Calu3 (cell line): ENCODE measurements around the gene SOSTDC1. TPM values are rescaled to one million over a fixed set of nuclear protein-coding genes. Genes with fewer than 3 reads are reported as not detected.

Source experiments
- BruUV-seq: library from RNA; stranded (reverse); fragments of 400-500 nt; replicated peaks from 2 replicates; lab custom pipeline; 2021; lab: Mats Ljungman, UMichigan
- CTCF ChIA-PET: fragments of 300-600 bp; sonication (Branson Sonifier 250); formaldehyde crosslinking; loops from one replicate; lab custom pipeline; 2022; ENCODE audit warnings: antibody characterized with exemption; lab: Charles Lee
- DNase-seq: peaks from one replicate; pipeline ENCODE4 v3.0.0; 2022
- H3K27ac Mint-ChIP-seq: one replicate; pipeline ENCODE4 v1.8.0; 2022; ENCODE audit warnings: mixed read lengths; ENCODE audit not compliant: unreplicated experiment
- H3K27me3 Mint-ChIP-seq: one replicate; pipeline ENCODE4 v1.8.0; 2022; ENCODE audit warnings: mixed read lengths; ENCODE audit not compliant: unreplicated experiment
- H3K36me3 Mint-ChIP-seq: one replicate; pipeline ENCODE4 v1.8.0; 2022; ENCODE audit warnings: mild to moderate bottlenecking, moderate library complexity, mixed read lengths; ENCODE audit not compliant: insufficient read depth, unreplicated experiment
- H3K4me1 Mint-ChIP-seq: one replicate; pipeline ENCODE4 v1.8.0; 2022; ENCODE audit warnings: mild to moderate bottlenecking, low read depth, mixed read lengths; ENCODE audit not compliant: unreplicated experiment
- H3K4me3 Mint-ChIP-seq: one replicate; pipeline ENCODE4 v1.8.0; 2022; ENCODE audit warnings: mild to moderate bottlenecking, low read depth, moderate library complexity, mixed read lengths; ENCODE audit not compliant: unreplicated experiment
- H3K9me3 Mint-ChIP-seq: one replicate; pipeline ENCODE4 v1.8.0; 2022; ENCODE audit warnings: low read depth, mixed read lengths; ENCODE audit not compliant: unreplicated experiment
- intact Hi-C: fragments of 100-400 bp; cut with micrococcal nuclease; formaldehyde crosslinking; loops from one replicate; pipeline ENCODE4 v1.10.0; 2022; ENCODE audit not compliant: unreplicated experiment
- total RNA-seq: library from RNA; stranded (reverse); gene quantifications from 2 replicates; pipeline ENCODE4 v1.2.3, GENCODE V29; 2022
- TF ChIP-seq, protein P1 (sequence below): fragments of 200-600 bp; IDR thresholded peaks from one replicate; pipeline ENCODE4 v1.8.0; 2022; ENCODE audit warnings: antibody characterized with exemption; ENCODE audit not compliant: unreplicated experiment

Gene SOSTDC1
- total RNA-seq, 1 experiment from 2014 or later, result 13.9 TPM

GRCh38 chr7:16498122-16498521 is 32.6 kb upstream of the SOSTDC1 start:
- no peak overlapping the region for H3K27ac Mint-ChIP-seq
- CTCF ChIA-PET, result no interaction called here

DNA sequence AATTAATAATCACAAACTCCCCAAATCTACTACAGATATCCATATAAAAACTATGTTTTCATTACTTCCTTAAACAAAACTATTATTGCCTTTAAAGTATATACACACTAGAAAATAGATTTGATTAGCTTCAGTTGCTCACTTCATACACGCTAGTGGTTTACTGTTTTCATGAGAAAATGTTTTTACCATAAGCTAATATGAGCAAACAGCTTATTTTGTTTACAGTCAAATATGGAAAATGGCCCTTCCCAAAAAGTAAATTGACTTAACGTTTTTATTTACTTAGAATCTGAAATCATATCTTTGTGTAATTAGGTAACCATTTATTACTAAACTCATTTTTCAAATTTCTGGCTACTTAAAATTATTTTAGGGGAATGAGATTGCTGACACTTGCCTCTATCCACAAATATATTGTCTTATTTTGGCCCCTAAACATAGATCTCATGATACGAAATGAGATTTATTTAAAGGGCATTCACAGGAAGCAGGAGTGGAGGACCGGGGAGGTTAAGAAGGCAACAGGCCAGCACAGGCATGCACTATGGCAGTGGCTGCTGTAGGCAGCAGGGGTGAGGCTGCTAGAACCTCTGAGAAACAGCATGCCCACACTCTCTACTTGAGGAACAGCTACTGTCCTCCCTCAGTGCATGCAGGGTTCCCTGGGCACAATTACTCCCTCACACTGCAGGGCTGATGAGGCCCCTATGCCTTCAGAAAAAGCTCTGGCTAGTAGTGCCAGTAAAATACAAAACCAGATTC is 29.6 kb upstream of the SOSTDC1 start:
- DNase-seq, result no peak
- Mint-ChIP-seq H3K27me3 (no peaks in the 10 kb centered on the region), H3K9me3 (no peaks in the 10 kb centered on the region), H3K36me3 (no peaks in the 10 kb centered on the region), H3K27ac (no peak overlapping the region), H3K4me3 (no peak overlapping the region), H3K4me1 (peaks cover 20% of the 10 kb centered on the region)
- no TSS peak for BruUV-seq
- intact Hi-C loops, result no loop called here
- CTCF ChIA-PET, result no interaction called here
- TF ChIP-seq, protein P1, sequence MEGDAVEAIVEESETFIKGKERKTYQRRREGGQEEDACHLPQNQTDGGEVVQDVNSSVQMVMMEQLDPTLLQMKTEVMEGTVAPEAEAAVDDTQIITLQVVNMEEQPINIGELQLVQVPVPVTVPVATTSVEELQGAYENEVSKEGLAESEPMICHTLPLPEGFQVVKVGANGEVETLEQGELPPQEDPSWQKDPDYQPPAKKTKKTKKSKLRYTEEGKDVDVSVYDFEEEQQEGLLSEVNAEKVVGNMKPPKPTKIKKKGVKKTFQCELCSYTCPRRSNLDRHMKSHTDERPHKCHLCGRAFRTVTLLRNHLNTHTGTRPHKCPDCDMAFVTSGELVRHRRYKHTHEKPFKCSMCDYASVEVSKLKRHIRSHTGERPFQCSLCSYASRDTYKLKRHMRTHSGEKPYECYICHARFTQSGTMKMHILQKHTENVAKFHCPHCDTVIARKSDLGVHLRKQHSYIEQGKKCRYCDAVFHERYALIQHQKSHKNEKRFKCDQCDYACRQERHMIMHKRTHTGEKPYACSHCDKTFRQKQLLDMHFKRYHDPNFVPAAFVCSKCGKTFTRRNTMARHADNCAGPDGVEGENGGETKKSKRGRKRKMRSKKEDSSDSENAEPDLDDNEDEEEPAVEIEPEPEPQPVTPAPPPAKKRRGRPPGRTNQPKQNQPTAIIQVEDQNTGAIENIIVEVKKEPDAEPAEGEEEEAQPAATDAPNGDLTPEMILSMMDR, result no peak

More at GRCh38 chr7:16498122-16498521, 32.6 kb upstream of the SOSTDC1 start:
- Mint-ChIP-seq H3K36me3 (no peaks in the 10 kb centered on the region), H3K4me1 (no peaks in the 10 kb centered on the region), H3K4me3 (no peak overlapping the region), H3K27me3 (no peaks in the 10 kb centered on the region), H3K9me3 (no peaks in the 10 kb centered on the region)
- intact Hi-C loops, result no loop called here
- TF ChIP-seq, protein P1, result no peak
- no peak for DNase-seq
- no TSS peak for BruUV-seq

DNA sequence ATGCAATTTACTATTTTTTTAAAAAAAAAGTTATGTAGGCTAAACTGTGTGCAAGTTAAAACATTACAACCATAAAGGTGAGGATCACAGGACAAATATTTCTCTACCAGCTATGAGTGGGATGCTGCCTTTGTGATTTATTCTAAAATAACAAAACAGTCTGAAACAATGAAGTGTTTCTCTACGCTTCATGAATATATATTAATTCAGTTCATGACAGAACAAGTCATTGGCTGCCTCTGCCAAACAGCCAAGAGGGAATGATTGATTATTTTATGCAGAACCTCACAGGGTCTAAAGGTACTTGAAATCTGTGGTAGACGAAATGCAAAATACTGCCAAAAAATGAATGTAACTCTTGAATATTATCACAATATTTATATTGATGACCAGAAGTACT is 29.0 kb upstream of the SOSTDC1 start:
- CTCF ChIA-PET, result no interaction called here
- TF ChIP-seq, protein P1, result no peak
- no peaks in the 10 kb centered on the region for H3K9me3 Mint-ChIP-seq
- BruUV-seq, result no TSS peak
- no peaks in the 10 kb centered on the region for H3K36me3 Mint-ChIP-seq
- no peak overlapping the region for H3K4me3 Mint-ChIP-seq
- intact Hi-C loops, result no loop called here
- no peaks in the 10 kb centered on the region for H3K27me3 Mint-ChIP-seq
- no peak overlapping the region for H3K27ac Mint-ChIP-seq
- no peak for DNase-seq
- peaks cover 20% of the 10 kb centered on the region for H3K4me1 Mint-ChIP-seq

- no TSS peak for BruUV-seq
- H3K4me1 Mint-ChIP-seq, result peaks cover 20% of the 10 kb centered on the region
- H3K27ac Mint-ChIP-seq, result peak overlapping the region; percentile 87
- no peak for DNase-seq
- intact Hi-C loops, result no loop called here
- CTCF ChIA-PET, result interaction anchor here (0.5 to 1.2 kb wide), 4 partner anchors 10 to 100 kb away, joined by 3 to 7 read pairs (median 4); no protein-coding TSS in a partner anchor
- H3K36me3 Mint-ChIP-seq, result no peaks in the 10 kb centered on the region
- no peak overlapping the region for H3K4me3 Mint-ChIP-seq
- no peaks in the 10 kb centered on the region for H3K9me3 Mint-ChIP-seq
- H3K27me3 Mint-ChIP-seq, result no peaks in the 10 kb centered on the region
- TF ChIP-seq, protein P1, result no peak
Observed at GRCh38 chr7:16493266-16493665, 27.7 kb upstream of the SOSTDC1 start.
